ENCODE data around the gene ATP13A2.

Gene ATP13A2

DNA sequence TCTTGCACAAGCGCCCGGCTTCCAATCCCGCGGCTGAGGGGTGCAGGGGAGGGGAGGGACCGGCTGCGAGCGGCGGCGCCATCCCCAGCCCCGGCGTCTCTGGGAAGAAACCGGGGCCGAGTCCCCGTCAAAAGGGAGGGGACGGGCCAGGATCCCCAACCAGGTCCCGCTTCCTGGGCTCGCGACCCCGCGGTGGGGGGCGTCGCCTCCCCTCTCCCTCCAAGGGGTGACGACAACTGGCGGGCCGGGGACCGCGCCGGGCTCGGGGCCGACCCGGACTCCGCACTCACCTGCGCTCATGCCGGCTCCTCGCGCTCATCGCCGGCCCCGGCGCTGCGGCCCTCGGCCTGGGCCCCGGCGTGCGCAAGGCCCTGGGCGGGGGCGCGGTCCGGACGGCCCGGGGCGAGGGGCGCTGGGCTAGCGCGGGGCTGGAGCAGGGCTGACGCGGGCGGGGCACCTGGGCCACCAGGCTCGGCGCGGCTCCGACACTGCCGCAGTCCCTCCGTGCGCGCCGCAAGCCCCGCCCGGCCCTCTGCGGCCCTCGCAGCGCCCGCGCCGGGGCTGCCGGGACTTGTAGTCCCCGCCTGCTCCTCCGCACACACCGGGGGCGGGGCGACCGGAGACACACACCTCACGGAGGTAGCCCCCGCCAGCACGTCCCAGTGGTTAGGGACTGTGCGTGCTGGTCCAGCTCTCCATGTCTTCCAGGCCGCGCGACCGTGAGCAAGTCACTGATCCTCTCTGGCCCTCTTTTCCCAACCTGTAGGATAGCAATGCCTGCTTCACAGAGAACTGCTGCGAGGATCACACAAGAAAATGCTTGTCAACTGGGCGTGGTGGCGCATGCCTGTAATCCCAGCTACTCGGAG, at the start of gene ATP13A2:
ATP13A2 (minus strand) TSS at position 490 of the 869 bp plus-strand sequence; CDS start at position 300, 190 bp downstream.
- no peak for FAIRE-seq

DNA sequence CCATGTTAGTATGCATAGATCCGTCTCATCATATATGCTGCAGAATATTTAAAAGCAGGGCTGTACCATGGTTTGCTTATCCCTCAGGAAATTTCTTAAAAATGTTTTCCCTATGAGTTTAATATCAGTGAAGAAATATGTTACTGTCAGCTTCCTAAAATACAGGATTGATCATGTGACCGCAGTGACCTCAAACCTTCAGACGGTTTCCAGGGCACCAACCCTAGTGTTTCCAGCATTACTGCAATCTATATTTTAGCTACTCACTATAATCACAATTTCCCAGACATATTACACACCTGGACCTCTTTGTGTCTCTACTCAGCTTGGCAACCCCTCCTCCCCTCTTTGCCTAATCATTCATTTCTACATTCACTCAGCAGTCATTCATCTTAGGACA, 49.8 kb upstream of the ATP13A2 start:
- no peak for FAIRE-seq

DNA sequence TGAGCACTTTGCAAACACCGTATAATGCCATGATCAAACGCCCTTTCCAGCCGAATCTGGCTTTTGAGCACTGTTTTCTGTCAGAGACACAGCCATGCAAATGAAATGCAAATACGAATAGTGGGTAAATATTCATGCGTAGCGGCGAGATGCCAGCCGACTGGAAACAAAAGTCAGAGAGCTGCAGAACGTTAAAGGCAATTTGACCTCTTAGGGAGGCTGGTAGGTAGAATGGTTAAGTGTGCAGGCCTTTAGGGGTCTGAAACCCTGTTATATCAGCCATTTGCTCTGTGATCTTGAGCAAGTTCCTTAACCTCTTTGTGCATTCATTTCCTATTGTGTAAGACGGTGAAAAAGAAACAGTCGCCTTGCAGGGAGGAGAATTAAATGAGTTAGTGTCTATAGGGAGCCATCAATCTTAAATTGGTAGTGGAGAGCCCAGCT, 48.6 kb upstream of the ATP13A2 start:
- no peak for FAIRE-seq

DNA sequence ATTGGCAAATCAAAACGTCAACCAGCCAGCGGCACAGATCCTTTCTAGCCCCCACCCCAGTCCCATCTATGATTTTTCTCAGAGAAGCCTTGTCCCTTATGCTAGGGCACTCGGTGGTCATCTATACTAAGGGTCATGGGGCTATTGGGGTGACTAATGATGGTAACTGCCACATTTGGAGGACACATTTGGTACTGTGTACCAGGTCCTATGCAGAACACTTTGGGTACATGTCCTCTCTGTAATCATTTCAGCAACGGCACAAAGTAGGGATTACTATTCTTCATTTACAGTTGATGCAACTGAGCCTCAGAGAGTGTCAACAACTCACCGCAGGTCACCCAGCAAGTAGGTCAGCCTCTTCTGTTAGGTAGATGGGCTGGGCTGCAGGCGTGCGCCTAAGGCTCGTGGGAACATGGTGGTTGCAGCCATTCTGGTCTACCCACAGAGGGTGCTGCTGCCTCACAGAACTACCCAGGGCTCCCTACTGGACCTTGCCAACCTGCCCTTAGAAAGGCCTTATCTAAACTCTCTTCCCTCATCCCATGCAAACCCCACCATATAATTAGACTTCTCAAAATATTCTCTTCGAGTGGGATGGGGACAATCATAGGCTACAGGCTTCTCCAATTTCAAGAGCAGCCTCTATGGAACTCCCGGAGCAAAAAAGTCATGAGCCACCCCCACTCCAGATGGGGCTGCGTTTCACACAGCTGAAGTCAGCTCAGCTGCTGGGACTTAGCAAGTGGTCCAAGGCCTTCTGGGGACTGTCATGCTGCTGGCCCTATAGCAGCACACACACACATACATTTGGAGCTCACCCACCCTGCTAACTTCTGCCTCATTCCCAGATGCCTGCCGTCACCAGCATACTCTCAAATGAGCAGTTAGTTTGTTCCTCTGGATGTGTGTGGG, 47.9 kb upstream of the ATP13A2 start:
- FAIRE-seq, result no peak

DNA sequence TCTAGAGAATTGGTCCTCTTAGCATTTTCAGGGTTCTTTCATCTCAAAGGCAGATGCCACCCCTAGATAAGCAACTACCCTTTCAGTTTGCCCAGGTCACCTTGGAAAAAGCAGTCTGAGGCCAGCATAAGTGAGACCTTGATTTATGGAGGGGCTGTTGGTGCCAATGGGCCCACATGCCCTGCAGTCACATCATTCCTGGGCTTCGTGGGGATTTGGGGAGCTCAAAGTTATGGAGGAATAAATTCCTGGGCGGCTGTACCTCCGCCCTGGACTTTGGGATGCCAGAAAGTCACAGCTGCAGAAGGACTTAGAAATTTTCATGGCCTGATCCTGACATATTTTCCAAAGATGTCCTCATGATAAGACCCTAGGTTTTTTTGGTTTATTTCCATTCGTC, 44.8 kb upstream of the ATP13A2 start:
- no peak for FAIRE-seq

GRCh38 chr1:17055801-17056200, 44.1 kb upstream of the ATP13A2 start:
- FAIRE-seq, result no peak

GRCh38 chr1:17053685-17054410, 42.1 kb upstream of the ATP13A2 start, which contains the start of gene SDHB:
Gene SDHB (minus strand): TSS chr1:17054032. CDS start chr1:17054019, 13 bp downstream.
- peak; percentile 99 for FAIRE-seq

DNA sequence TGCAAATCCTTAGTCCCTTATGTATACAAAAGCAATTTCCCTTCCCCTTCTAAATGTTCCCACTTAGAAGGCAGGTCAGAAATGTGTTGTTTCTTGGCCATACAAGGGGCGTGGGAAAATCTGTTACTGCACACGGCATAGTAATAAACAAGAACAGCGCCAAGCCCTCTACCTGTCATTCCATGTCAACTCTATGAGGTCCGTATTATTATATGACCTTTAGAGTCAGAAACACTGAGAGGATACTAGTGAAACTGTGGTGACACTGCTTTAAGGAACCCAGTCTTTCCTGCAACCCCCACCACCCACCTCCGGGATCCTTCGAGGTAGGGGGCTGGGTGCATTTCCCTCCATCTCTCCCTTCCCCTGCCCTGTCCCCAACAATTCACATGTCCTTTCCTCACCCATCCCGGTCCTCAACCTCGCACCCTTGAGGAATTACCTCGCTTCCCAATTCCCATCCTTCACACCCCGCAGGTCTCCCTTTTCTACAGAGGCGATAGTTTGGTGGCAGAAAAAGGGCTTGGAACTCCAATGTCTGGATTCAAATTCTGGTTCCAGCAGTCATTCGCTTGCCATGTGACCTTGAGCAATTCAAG, 41.5 kb upstream of the ATP13A2 start:
- FAIRE-seq, result no peak

DNA sequence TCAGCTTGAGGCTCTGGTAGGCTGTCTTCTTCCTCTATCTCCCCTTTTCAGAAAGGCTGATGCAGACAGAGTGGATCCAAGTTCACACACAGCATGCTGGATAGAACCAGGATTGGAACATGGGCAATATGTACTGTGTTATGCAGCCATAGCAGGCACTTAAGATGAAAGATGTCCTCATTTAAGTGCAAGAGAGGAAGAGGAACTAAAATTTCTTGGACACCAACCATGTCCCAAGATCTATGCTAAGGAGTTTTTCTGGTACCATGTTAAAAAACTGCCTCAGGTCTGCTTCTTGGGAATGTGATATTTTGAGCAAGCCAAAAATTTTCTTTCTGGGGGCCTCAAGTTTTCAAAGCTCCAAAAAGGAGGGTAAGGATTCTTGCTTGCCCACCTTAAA, 40.9 kb upstream of the ATP13A2 start:
- FAIRE-seq, result no peak

GRCh38 chr1:17052038-17052437, 40.3 kb upstream of the ATP13A2 start:
- FAIRE-seq, result no peak

GRCh38 chr1:17047924-17048323, 36.2 kb upstream of the ATP13A2 start:
- no peak for FAIRE-seq

GRCh38 chr1:17046334-17046657, 34.6 kb upstream of the ATP13A2 start:
- no peak for FAIRE-seq

- peak; percentile 98 for FAIRE-seq
Measured at GRCh38 chr1:17045634-17046333, 34.1 kb upstream of the ATP13A2 start.

DNA sequence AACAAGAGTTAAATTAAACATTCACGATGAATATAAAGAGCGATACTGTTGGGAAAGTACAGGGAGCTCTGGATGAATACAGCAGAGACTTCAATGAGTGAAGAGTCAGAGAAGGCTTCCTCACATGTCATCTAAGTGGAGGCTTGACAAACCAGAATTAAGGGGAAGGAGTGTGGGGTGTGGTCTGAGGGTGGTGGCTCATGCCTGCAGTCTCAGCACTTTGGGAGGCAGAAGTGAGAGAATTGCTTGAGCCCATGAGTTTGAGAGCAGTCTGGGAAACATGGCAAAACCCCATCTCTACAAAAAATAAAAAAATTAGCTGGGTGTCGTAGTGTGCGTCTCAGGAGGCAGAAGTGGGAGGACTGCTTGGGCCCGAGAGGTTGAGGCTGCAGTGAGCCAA, 33.4 kb upstream of the ATP13A2 start:
- no peak for FAIRE-seq

- FAIRE-seq, result no peak
Measured at GRCh38 chr1:17043676-17044075, 31.9 kb upstream of the ATP13A2 start.

DNA sequence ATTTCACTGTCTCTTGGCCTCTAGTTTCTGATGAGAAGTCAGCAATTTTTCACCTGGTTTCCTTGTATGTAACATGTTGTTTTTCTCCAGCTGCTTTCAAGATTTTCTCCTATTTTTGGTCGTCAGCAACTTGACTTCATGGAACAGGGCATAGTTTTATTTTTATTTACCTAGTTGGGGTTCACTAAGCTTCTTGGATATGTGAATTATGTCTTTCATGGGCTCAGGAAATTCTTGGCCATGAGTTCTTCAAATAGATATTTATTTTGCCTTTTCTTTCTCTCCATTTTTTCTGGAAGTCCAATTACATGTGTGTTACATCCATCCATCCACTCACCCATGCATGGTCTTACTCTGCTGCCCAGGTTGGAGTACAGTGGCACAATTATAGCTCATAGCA, 28.4 kb upstream of the ATP13A2 start:
- FAIRE-seq, result no peak

GRCh38 chr1:17039522-17039921, 27.8 kb upstream of the ATP13A2 start:
- FAIRE-seq, result no peak

GRCh38 chr1:17033481-17033880, 21.8 kb upstream of the ATP13A2 start:
- no peak for FAIRE-seq

- no peak for FAIRE-seq
Measured at GRCh38 chr1:17032741-17033140, 21.0 kb upstream of the ATP13A2 start.

- FAIRE-seq, result no peak
Measured at GRCh38 chr1:17031436-17031835, 19.7 kb upstream of the ATP13A2 start.

DNA sequence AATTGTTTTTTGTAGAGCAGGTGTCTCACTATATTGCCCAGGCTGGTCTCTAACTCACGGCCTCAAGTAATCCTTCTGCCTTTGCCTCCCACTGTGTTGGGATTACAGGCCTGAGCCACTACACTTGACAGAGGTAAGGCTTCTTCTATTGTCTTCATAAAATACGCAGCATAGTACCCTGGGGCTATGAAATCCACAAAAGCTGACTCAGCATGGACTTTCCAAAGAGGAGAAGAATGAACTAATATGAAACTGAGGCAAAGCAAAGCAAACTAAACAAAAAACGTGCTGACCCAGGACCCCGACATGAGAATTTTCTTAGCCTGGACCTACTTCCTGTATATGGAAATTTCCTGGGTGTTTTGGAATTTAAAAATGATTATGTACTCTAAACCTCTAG, 18.5 kb upstream of the ATP13A2 start:
- FAIRE-seq, result no peak

DNA sequence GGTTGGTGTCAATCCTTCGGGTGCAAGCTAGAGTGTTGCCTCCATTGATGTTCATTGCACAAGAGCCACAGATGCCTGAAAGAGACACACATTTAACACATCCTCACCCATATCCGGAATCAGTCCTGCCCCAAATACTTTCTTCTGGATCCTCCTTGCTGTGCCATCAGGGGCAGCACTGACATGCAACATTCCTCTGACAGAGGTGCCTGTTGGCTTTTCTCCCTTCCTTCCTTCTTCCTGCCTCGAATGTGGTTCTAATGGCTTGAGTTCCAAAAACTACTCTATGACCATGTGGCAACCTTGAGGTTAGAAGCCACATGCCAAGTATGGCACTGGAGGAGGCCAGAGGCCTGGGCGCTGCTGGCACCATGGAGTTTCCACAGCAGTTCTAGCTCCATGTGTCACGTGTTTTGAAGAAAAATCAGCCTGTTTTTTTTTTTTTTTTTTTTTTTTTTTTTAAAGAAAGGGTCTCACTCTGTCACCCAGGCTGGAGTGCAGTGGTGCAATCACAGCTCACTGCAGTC, 17.0 kb upstream of the ATP13A2 start:
- no peak for FAIRE-seq

Data from A204.1 (cell line).